GM23338 (cell line): ENCODE measurements around the gene MYOZ1. TPM values are rescaled to one million over a fixed set of nuclear protein-coding genes. Genes with fewer than 3 reads are reported as not detected.

Source experiments
- ATAC-seq: fragments of 200-7000 bp; cut with Tn5 transposase; 3 replicates; pipeline ENCODE4 v1.9.1; 2020
- DNase-seq: peaks from one replicate; pipeline ENCODE4 v3.0.0-alpha.2; 2015; ENCODE audit warnings: low spot score
- H2AFZ ChIP-seq: fragments of 200-600 bp; sonication (generic); 2 replicates; pipeline ENCODE4 v1.8.0; 2016; ENCODE audit warnings: antibody characterized with exemption, mild to moderate bottlenecking, moderate library complexity
- H3F3A ChIP-seq: fragments of 200-600 bp; sonication (generic); replicated peaks from 2 replicates; pipeline ENCODE4 v1.8.0; 2017; ENCODE audit warnings: antibody characterized with exemption, mixed run types, low read depth
- H3K27ac ChIP-seq: fragments of 200-600 bp; sonication (generic); 2 replicates; pipeline ENCODE4 v1.6.1; 2016; ENCODE audit warnings: low read depth
- H3K27me3 ChIP-seq: fragments of 200-600 bp; sonication (generic); 2 replicates; pipeline ENCODE4 v1.8.0; 2016; ENCODE audit warnings: mild to moderate bottlenecking, mixed run types, moderate library complexity; ENCODE audit not compliant: insufficient read depth
- H3K36me3 ChIP-seq: fragments of 200-600 bp; sonication (generic); 2 replicates; pipeline ENCODE4 v1.8.0; 2016; ENCODE audit warnings: mild to moderate bottlenecking; ENCODE audit not compliant: insufficient read depth
- H3K4me1 ChIP-seq: fragments of 200-600 bp; sonication (generic); 2 replicates; pipeline ENCODE4 v1.8.0; 2016; ENCODE audit warnings: mild to moderate bottlenecking, moderate library complexity; ENCODE audit not compliant: insufficient read depth
- H3K4me2 ChIP-seq: fragments of 200-600 bp; sonication (generic); 2 replicates; pipeline ENCODE4 v1.7.1; 2017; ENCODE audit warnings: mixed run types
- H3K4me3 ChIP-seq: fragments of 200-600 bp; sonication (generic); 2 replicates; pipeline ENCODE4 v1.6.1; 2016; ENCODE audit warnings: mixed run types
- H3K79me2 ChIP-seq: fragments of 200-600 bp; sonication (generic); replicated peaks from 2 replicates; pipeline ENCODE4 v1.8.0; 2017; ENCODE audit warnings: mild to moderate bottlenecking; ENCODE audit not compliant: insufficient read depth
- H3K9me2 ChIP-seq: fragments of 200-600 bp; sonication (generic); 2 replicates; pipeline ENCODE4 v1.8.0; 2017; ENCODE audit not compliant: insufficient read depth
- H4K20me1 ChIP-seq: fragments of 200-600 bp; sonication (generic); replicated peaks from 2 replicates; pipeline ENCODE4 v1.8.0; 2017; ENCODE audit warnings: mild to moderate bottlenecking; ENCODE audit not compliant: insufficient read depth
- H3K27ac Mint-ChIP-seq: 2 replicates; pipeline ENCODE4 v1.8.0; 2020; ENCODE audit warnings: inconsistent platforms, mild to moderate bottlenecking, moderate library complexity, mixed read lengths
- H3K27me3 Mint-ChIP-seq: 3 replicates; pipeline ENCODE4 v1.8.0; 2022; ENCODE audit warnings: low read depth, mild to moderate bottlenecking, moderate library complexity, mixed read lengths, inconsistent platforms; ENCODE audit not compliant: insufficient read depth, poor library complexity
- H3K36me3 Mint-ChIP-seq: 3 replicates; pipeline ENCODE4 v1.8.0; 2021; ENCODE audit warnings: low read depth, mild to moderate bottlenecking, inconsistent platforms, moderate library complexity, mixed read lengths
- H3K4me1 Mint-ChIP-seq: 3 replicates; pipeline ENCODE4 v1.8.0; 2020; ENCODE audit warnings: mild to moderate bottlenecking, inconsistent platforms, mixed read lengths
- H3K4me3 Mint-ChIP-seq: 3 replicates; pipeline ENCODE4 v1.8.0; 2021; ENCODE audit warnings: moderate library complexity, mild to moderate bottlenecking, inconsistent platforms, mixed read lengths
- H3K9me3 Mint-ChIP-seq: 3 replicates; pipeline ENCODE4 v1.8.0; 2020; ENCODE audit warnings: moderate library complexity, mild to moderate bottlenecking, inconsistent platforms, mixed read lengths
- CREB1 ChIP-seq: fragments of 250-450 bp; sonication (Bioruptor Pico); IDR thresholded peaks from 2 replicates; pipeline ENCODE4 v1.5.0; 2020; ENCODE audit warnings: low read depth, mild to moderate bottlenecking, moderate library complexity
- EZH2 ChIP-seq: fragments of 200-600 bp; sonication (generic); IDR thresholded peaks from one replicate; pipeline ENCODE4 v1.8.0; 2017; ENCODE audit warnings: antibody characterized with exemption, mild to moderate bottlenecking, low read depth; ENCODE audit not compliant: unreplicated experiment
- EZH2phosphoT487 ChIP-seq: fragments of 200-600 bp; sonication (generic); IDR thresholded peaks from one replicate; pipeline ENCODE4 v1.8.1; 2018; ENCODE audit warnings: antibody characterized with exemption; ENCODE audit not compliant: unreplicated experiment
- JUNB ChIP-seq: IDR thresholded peaks from one replicate; pipeline ENCODE4 v1.6.1; 2016; ENCODE audit warnings: antibody characterized with exemption; ENCODE audit not compliant: unreplicated experiment
- NANOG ChIP-seq: IDR thresholded peaks from 2 replicates; pipeline ENCODE4 v1.6.1; 2016; ENCODE audit warnings: antibody characterized with exemption, borderline replicate concordance
- POLR2AphosphoS5 ChIP-seq: IDR thresholded peaks from 2 replicates; pipeline ENCODE4 v1.6.1; 2016; ENCODE audit warnings: antibody characterized with exemption, low read depth
- STAT1 ChIP-seq: IDR thresholded peaks from one replicate; pipeline ENCODE4 v1.6.1; 2016; ENCODE audit warnings: antibody characterized with exemption; ENCODE audit not compliant: unreplicated experiment
- ZNF114 ChIP-seq: fragments of 250-450 bp; sonication (Bioruptor Pico); IDR thresholded peaks from 2 replicates; pipeline ENCODE4 v1.5.0; 2020; ENCODE audit warnings: mild to moderate bottlenecking, moderate library complexity
- ZNF331 ChIP-seq: fragments of 250-450 bp; sonication (Bioruptor Pico); IDR thresholded peaks from 2 replicates; pipeline ENCODE4 v1.5.0; 2020; ENCODE audit warnings: low read depth, mild to moderate bottlenecking, moderate library complexity
- polyA plus RNA-seq: library from polyadenylated mRNA; unstranded; fragments of >200 nt; fragmentation: Nextera tagmentation; extraction: Ambion mirVana; gene quantifications from 2 replicates; pipeline ENCODE4 v1.2.1, GENCODE V29; 2016
- total RNA-seq: library from RNA; depleted of rRNA; stranded (reverse); fragments of >200 nt; shearing (Covaris generic); gene quantifications from 2 replicates; pipeline ENCODE4 v1.2.3, GENCODE V29; 2014
- TF ChIP-seq, protein P1 (sequence below): IDR thresholded peaks from one replicate; pipeline ENCODE4 v1.6.1; 2018; ENCODE audit warnings: antibody characterized with exemption; ENCODE audit not compliant: unreplicated experiment
- TF ChIP-seq, protein P2 (sequence below): IDR thresholded peaks from 2 replicates; pipeline ENCODE4 v1.6.1; 2016; ENCODE audit warnings: antibody characterized with exemption
- TF ChIP-seq, protein P3 (sequence below), 2 experiments: fragments of 200-600 bp in 1 of 2; sonication (generic) in 1 of 2; conservative IDR thresholded peaks; 2 replicates each; pipeline versions ENCODE4 v1.5.1 to v1.6.1; 2016 to 2017; ENCODE audit warnings: antibody characterized with exemption in 2 of 2, low read depth in 2 of 2, mild to moderate bottlenecking in 2 of 2, moderate library complexity in 1 of 2

Gene MYOZ1
- total and polyA plus RNA-seq, 2 experiments from 2014 or later, result 2.4 to 2.7 TPM

DNA sequence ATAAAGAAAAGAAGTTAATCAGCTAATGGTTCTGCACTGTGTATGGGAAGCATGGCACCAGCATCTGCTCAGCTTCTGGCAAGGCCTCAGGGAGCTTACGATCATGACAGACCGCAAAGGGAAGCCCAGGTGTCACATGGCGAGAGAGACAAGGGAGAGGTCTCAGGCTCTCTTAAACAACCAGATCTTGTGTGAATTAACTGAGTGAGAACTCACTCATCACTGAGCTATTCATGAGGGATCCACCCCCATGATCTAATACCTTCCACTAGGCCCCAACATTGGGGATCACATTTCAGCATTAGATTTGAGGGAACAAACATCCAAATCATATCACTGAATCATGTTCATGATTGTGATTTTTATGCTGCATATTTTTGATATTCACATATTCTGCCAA, 55.9 kb downstream of the MYOZ1 start:
- DNase-seq (no peak), ATAC-seq (no peak)
- Histone ChIP-seq H3K4me2 (no peak overlapping the region), H3K27ac (no peak overlapping the region), H2AFZ (no peak overlapping the region), H3K79me2 (peaks cover 27% of the 10 kb centered on the region), H3F3A (no peaks in the 10 kb centered on the region), H3K4me3 (no peak overlapping the region), H3K9me2 (no peaks in the 10 kb centered on the region), H3K27me3 (no peaks in the 10 kb centered on the region), H3K36me3 (no peaks in the 10 kb centered on the region), H3K4me1 (peaks cover 15% of the 10 kb centered on the region), H4K20me1 (no peaks in the 10 kb centered on the region)
- Mint-ChIP-seq H3K9me3 (peaks cover 5% of the 10 kb centered on the region; the same call in 1 of the 3 replicates), H3K4me1 (peaks cover 23% of the 10 kb centered on the region), H3K27ac (no peak overlapping the region), H3K27me3 (peaks cover 5% of the 10 kb centered on the region), H3K36me3 (peaks cover 10% of the 10 kb centered on the region), H3K4me3 (no peak overlapping the region)
- TF ChIP-seq EZH2 (no peak), POLR2AphosphoS5 (no peak), ZNF331 (CRISPR knock-in tag) (no peak), CREB1 (CRISPR knock-in tag) (no peak), NANOG (no peak), STAT1 (no peak), EZH2phosphoT487 (no peak), ZNF114 (CRISPR knock-in tag) (no peak)
- TF ChIP-seq, protein P1, sequence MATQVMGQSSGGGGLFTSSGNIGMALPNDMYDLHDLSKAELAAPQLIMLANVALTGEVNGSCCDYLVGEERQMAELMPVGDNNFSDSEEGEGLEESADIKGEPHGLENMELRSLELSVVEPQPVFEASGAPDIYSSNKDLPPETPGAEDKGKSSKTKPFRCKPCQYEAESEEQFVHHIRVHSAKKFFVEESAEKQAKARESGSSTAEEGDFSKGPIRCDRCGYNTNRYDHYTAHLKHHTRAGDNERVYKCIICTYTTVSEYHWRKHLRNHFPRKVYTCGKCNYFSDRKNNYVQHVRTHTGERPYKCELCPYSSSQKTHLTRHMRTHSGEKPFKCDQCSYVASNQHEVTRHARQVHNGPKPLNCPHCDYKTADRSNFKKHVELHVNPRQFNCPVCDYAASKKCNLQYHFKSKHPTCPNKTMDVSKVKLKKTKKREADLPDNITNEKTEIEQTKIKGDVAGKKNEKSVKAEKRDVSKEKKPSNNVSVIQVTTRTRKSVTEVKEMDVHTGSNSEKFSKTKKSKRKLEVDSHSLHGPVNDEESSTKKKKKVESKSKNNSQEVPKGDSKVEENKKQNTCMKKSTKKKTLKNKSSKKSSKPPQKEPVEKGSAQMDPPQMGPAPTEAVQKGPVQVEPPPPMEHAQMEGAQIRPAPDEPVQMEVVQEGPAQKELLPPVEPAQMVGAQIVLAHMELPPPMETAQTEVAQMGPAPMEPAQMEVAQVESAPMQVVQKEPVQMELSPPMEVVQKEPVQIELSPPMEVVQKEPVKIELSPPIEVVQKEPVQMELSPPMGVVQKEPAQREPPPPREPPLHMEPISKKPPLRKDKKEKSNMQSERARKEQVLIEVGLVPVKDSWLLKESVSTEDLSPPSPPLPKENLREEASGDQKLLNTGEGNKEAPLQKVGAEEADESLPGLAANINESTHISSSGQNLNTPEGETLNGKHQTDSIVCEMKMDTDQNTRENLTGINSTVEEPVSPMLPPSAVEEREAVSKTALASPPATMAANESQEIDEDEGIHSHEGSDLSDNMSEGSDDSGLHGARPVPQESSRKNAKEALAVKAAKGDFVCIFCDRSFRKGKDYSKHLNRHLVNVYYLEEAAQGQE, result no peak

DNA sequence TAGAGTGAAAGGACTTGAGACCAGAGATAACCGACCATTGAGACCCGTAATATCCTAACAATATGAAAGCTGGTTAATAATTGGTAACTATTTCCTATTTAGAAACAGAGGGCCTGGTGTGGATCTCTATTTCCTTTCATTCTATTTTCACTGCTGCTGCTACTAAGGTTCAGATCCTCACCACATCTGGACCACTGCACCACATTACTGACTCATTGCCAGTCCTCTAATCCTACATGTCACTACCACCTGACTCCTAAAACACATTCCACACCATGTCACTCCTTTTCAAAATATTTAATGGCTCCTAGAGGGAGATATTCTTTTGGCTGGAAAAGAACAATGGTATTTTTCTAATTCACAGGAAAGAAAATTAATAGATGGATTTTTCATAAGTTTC, 56.5 kb downstream of the MYOZ1 start:
- DNase-seq, result no peak
- H2AFZ ChIP-seq, result no peak overlapping the region
- no peaks in the 10 kb centered on the region for H4K20me1 ChIP-seq
- Mint-ChIP-seq H3K27me3 (peaks cover 7% of the 10 kb centered on the region), H3K9me3 (peaks cover 5% of the 10 kb centered on the region; the same call in 1 of the 3 replicates), H3K36me3 (peaks cover 10% of the 10 kb centered on the region), H3K4me3 (no peak overlapping the region), H3K4me1 (peaks cover 17% of the 10 kb centered on the region), H3K27ac (no peak overlapping the region)
- H3K27me3 ChIP-seq, result no peaks in the 10 kb centered on the region
- H3K4me1 ChIP-seq, result peaks cover 9% of the 10 kb centered on the region
- no peak overlapping the region for H3K4me2 ChIP-seq
- H3K79me2 ChIP-seq, result peaks cover 22% of the 10 kb centered on the region
- no peak overlapping the region for H3K4me3 ChIP-seq
- H3F3A ChIP-seq, result no peaks in the 10 kb centered on the region
- ATAC-seq, result no peak
- no peaks in the 10 kb centered on the region for H3K36me3 ChIP-seq
- no peaks in the 10 kb centered on the region for H3K9me2 ChIP-seq
- H3K27ac ChIP-seq, result no peak overlapping the region
- TF ChIP-seq JUNB (no peak), ZNF114 (CRISPR knock-in tag) (no peak), EZH2phosphoT487 (no peak), ZNF331 (CRISPR knock-in tag) (no peak), STAT1 (no peak), CREB1 (CRISPR knock-in tag) (no peak), NANOG (no peak), EZH2 (no peak)
- TF ChIP-seq, protein P2, sequence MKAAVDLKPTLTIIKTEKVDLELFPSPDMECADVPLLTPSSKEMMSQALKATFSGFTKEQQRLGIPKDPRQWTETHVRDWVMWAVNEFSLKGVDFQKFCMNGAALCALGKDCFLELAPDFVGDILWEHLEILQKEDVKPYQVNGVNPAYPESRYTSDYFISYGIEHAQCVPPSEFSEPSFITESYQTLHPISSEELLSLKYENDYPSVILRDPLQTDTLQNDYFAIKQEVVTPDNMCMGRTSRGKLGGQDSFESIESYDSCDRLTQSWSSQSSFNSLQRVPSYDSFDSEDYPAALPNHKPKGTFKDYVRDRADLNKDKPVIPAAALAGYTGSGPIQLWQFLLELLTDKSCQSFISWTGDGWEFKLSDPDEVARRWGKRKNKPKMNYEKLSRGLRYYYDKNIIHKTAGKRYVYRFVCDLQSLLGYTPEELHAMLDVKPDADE, result no peak
- TF ChIP-seq, protein P3, sequence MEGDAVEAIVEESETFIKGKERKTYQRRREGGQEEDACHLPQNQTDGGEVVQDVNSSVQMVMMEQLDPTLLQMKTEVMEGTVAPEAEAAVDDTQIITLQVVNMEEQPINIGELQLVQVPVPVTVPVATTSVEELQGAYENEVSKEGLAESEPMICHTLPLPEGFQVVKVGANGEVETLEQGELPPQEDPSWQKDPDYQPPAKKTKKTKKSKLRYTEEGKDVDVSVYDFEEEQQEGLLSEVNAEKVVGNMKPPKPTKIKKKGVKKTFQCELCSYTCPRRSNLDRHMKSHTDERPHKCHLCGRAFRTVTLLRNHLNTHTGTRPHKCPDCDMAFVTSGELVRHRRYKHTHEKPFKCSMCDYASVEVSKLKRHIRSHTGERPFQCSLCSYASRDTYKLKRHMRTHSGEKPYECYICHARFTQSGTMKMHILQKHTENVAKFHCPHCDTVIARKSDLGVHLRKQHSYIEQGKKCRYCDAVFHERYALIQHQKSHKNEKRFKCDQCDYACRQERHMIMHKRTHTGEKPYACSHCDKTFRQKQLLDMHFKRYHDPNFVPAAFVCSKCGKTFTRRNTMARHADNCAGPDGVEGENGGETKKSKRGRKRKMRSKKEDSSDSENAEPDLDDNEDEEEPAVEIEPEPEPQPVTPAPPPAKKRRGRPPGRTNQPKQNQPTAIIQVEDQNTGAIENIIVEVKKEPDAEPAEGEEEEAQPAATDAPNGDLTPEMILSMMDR (conservative IDR thresholded peaks at IDR 0.05; ENCODE audit: low read depth in 2 of 2), result no peak
- TF ChIP-seq, protein P1, result no peak
